GM12878 (cell line): ENCODE measurements around the gene VIL1. TPM values are rescaled to one million over a fixed set of nuclear protein-coding genes. Genes with fewer than 3 reads are reported as not detected.

Experiments
- BACH1 ChIP-seq: fragments of 450-650 bp; IDR thresholded peaks from 2 replicates; pipeline ENCODE4 v1.6.1; 2017; ENCODE audit warnings: mild to moderate bottlenecking, borderline replicate concordance
- BCL11A ChIP-seq: IDR thresholded peaks from 2 replicates; pipeline ENCODE4 v1.6.1; 2011; ENCODE audit warnings: low read depth, low read length
- BRCA1 ChIP-seq: IDR thresholded peaks from 2 replicates; pipeline ENCODE4 v1.6.1; 2011; ENCODE audit warnings: low read depth, low read length, improper control_type of control experiment
- CBX3 ChIP-seq: fragments of 200-600 bp; sonication (generic); IDR thresholded peaks from 2 replicates; pipeline ENCODE4 v1.6.1; 2016; ENCODE audit warnings: low read depth, borderline replicate concordance
- DPF2 ChIP-seq: fragments of 450-650 bp; IDR thresholded peaks from 2 replicates; pipeline ENCODE4 v1.6.1; 2017; ENCODE audit warnings: mild to moderate bottlenecking
- IKZF1 ChIP-seq: fragments of 450-650 bp; conservative IDR thresholded peaks from 2 replicates; pipeline ENCODE4 v1.6.1; 2017; ENCODE audit warnings: antibody characterized with exemption, mild to moderate bottlenecking
- JUNB ChIP-seq: IDR thresholded peaks from 2 replicates; pipeline ENCODE4 v1.6.1; 2016; ENCODE audit warnings: antibody characterized with exemption, mild to moderate bottlenecking
- MAX ChIP-seq: IDR thresholded peaks from 2 replicates; pipeline ENCODE4 v1.6.1; 2012; ENCODE audit warnings: low read depth, low read length, improper control_type of control experiment
- MEF2B ChIP-seq: fragments of 450-650 bp; IDR thresholded peaks from 2 replicates; pipeline ENCODE4 v1.6.1; 2018; ENCODE audit warnings: mild to moderate bottlenecking, moderate library complexity; ENCODE audit not compliant: partially characterized antibody, poor library complexity, severe bottlenecking
- NFYA ChIP-seq: IDR thresholded peaks from 2 replicates; pipeline ENCODE4 v1.6.1; 2011; ENCODE audit warnings: low read depth, mild to moderate bottlenecking, low read length, improper control_type of control experiment, borderline replicate concordance
- NR2C1 ChIP-seq: fragments of 450-650 bp; IDR thresholded peaks from 2 replicates; pipeline ENCODE4 v1.6.1; 2017; ENCODE audit warnings: antibody characterized with exemption, mild to moderate bottlenecking, moderate library complexity
- NR2C2 ChIP-seq: IDR thresholded peaks from 2 replicates; pipeline ENCODE4 v1.6.1; 2011; ENCODE audit warnings: borderline replicate concordance, low read depth; ENCODE audit not compliant: control insufficient read depth, insufficient read length
- NRF1 ChIP-seq: conservative IDR thresholded peaks from 2 replicates; pipeline ENCODE4 v1.6.1; 2011; ENCODE audit warnings: mild to moderate bottlenecking, low read depth, low read length, improper control_type of control experiment
- PAX5 ChIP-seq: IDR thresholded peaks from 2 replicates; pipeline ENCODE4 v1.6.1; 2011; ENCODE audit warnings: low read depth, low read length, borderline replicate concordance
- PAX8 ChIP-seq: fragments of 450-650 bp; IDR thresholded peaks from 2 replicates; pipeline ENCODE4 v1.6.1; 2017; ENCODE audit warnings: mild to moderate bottlenecking, moderate library complexity
- SIN3A ChIP-seq: IDR thresholded peaks from 2 replicates; pipeline ENCODE4 v1.6.1; 2012; ENCODE audit warnings: low read depth, low read length, improper control_type of control experiment
- SMAD5 ChIP-seq: IDR thresholded peaks from 2 replicates; pipeline ENCODE4 v1.6.1; 2016; ENCODE audit warnings: antibody characterized with exemption, low read depth
- STAT1 ChIP-seq: fragments of 450-650 bp; conservative IDR thresholded peaks from 2 replicates; pipeline ENCODE4 v1.6.1; 2014; ENCODE audit warnings: antibody characterized with exemption, mild to moderate bottlenecking
- STAT3 ChIP-seq: IDR thresholded peaks from 2 replicates; pipeline ENCODE4 v1.6.1; 2011; ENCODE audit warnings: low read depth, low read length, improper control_type of control experiment
- ZNF207 ChIP-seq: fragments of 450-650 bp; IDR thresholded peaks from 2 replicates; pipeline ENCODE4 v1.6.1; 2014; ENCODE audit warnings: antibody characterized with exemption, mild to moderate bottlenecking, borderline replicate concordance
- ZNF217 ChIP-seq: fragments of 450-650 bp; IDR thresholded peaks from 2 replicates; pipeline ENCODE4 v1.6.1; 2017; ENCODE audit warnings: antibody characterized with exemption, mild to moderate bottlenecking
- ZNF24 ChIP-seq: fragments of 450-650 bp; IDR thresholded peaks from 2 replicates; pipeline ENCODE4 v1.6.1; 2017; ENCODE audit warnings: antibody characterized with exemption, mild to moderate bottlenecking
- polyA plus RNA-seq, 11 experiments: library from polyadenylated mRNA; depleted of rRNA in 4 of 11; unstranded in 6 of 11; stranded (reverse) in 5 of 11; fragments of >200 nt; fragmentation: Nextera tagmentation in 4 of 11; fragmentation: Illumina TruSeq in 1 of 11; extraction: Ambion mirVana in 4 of 11; extraction: Trizol in 1 of 11; gene quantifications; 1 replicate in 1 of 11; 2 replicates in 10 of 11; pipeline versions ENCODE4 v1.2.1 to v1.2.3, GENCODE V29; 2011 to 2016; ENCODE audit warnings: inconsistent platforms in 2 of 11, missing spikeins in 2 of 11, low read depth in 1 of 11
- total RNA-seq, 4 experiments: library from RNA; depleted of rRNA in 3 of 4; stranded (reverse); fragments of >200 nt in 3 of 4; fragmentation: Illumina TruSeq in 1 of 4; extraction: Trizol in 1 of 4; gene quantifications; 2 replicates each; pipeline versions ENCODE4 v1.2.1 to v1.2.3, GENCODE V29; 2013 to 2021
- TF ChIP-seq, protein P1 (sequence below): fragments of 450-650 bp; IDR thresholded peaks from 2 replicates; pipeline ENCODE4 v1.6.1; 2017; ENCODE audit warnings: antibody characterized with exemption, mild to moderate bottlenecking, moderate library complexity
- TF ChIP-seq, protein P2 (sequence below): fragments of 450-650 bp; formaldehyde crosslinking; IDR thresholded peaks from 2 replicates; pipeline ENCODE4 v1.4.0; 2022; ENCODE audit warnings: mild to moderate bottlenecking, moderate library complexity
- TF ChIP-seq, protein P3 (sequence below): IDR thresholded peaks from 2 replicates; pipeline ENCODE4 v1.6.1; 2011; ENCODE audit warnings: low read depth, low read length, improper control_type of control experiment, borderline replicate concordance

VIL1 gene
- total and polyA plus RNA-seq, 10 of the 15 experiments (the other 5 are each of a cell fraction or from before 2014, with no cell fraction given): 0.03 to 1.9 (median 0.33) TPM

DNA sequence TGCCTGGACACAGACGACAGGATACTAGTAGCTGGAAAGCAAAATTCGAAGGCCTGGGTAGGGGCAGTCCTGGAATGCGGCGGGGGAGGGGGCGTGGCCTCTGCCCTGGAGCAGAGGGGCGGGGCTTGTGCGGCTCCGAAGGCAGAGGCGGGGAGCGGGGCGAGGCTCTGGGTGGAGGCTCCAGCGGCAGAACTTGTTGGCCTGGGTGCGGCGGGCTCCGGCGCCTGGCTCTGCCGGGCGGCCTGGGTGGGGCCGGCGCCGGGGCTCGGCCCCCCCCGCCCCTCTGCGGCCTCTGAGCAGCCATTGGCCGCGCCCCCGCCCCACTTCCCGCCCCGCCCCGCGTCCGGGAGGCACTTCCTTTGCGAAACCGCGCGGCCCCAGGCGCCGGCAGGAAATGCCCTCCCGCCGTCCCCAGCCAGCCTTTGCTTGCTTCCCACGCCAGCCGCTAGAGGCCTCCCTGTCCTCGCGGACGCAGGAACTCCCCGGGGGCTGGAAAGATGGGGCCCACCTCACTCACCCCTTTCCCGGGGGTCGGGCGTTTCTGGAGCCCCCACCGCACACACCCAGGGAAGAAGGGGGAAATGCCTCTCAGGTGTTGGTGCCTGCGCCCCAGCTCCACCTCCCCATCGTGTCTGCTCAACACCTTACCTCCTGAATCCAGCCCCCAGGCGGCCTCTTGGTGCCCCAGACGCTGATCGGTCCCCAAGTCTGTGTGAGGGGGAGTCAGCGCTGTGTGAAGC is 12.5 kb upstream of the VIL1 start (continued):
- TF ChIP-seq, protein P1, sequence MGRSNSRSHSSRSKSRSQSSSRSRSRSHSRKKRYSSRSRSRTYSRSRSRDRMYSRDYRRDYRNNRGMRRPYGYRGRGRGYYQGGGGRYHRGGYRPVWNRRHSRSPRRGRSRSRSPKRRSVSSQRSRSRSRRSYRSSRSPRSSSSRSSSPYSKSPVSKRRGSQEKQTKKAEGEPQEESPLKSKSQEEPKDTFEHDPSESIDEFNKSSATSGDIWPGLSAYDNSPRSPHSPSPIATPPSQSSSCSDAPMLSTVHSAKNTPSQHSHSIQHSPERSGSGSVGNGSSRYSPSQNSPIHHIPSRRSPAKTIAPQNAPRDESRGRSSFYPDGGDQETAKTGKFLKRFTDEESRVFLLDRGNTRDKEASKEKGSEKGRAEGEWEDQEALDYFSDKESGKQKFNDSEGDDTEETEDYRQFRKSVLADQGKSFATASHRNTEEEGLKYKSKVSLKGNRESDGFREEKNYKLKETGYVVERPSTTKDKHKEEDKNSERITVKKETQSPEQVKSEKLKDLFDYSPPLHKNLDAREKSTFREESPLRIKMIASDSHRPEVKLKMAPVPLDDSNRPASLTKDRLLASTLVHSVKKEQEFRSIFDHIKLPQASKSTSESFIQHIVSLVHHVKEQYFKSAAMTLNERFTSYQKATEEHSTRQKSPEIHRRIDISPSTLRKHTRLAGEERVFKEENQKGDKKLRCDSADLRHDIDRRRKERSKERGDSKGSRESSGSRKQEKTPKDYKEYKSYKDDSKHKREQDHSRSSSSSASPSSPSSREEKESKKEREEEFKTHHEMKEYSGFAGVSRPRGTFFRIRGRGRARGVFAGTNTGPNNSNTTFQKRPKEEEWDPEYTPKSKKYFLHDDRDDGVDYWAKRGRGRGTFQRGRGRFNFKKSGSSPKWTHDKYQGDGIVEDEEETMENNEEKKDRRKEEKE: no peak
- TF ChIP-seq SIN3A (no peak), ZNF24 (no peak), STAT1 (no peak; the same call in 1 of the 2 replicates), NFYA (no peak), MEF2B (peak; percentile 95), SMAD5 (no peak; the same call in 1 of the 2 replicates), BRCA1 (no peak), DPF2 (no peak), JUNB (no peak), ZNF217 (no peak), ZNF207 (peak; percentile 60; the same call in 1 of the 2 replicates), MAX (peak; percentile 46; the same call in 1 of the 2 replicates), NRF1 (no peak), NR2C1 (no peak), BACH1 (no peak; the same call in 1 of the 2 replicates), PAX8 (no peak), CBX3 (no peak), PAX5 (peak; percentile 40; the same call in 1 of the 2 replicates), IKZF1 (peak; percentile 95), BCL11A (no peak), STAT3 (no peak), NR2C2 (no peak)
- TF ChIP-seq, protein P2, sequence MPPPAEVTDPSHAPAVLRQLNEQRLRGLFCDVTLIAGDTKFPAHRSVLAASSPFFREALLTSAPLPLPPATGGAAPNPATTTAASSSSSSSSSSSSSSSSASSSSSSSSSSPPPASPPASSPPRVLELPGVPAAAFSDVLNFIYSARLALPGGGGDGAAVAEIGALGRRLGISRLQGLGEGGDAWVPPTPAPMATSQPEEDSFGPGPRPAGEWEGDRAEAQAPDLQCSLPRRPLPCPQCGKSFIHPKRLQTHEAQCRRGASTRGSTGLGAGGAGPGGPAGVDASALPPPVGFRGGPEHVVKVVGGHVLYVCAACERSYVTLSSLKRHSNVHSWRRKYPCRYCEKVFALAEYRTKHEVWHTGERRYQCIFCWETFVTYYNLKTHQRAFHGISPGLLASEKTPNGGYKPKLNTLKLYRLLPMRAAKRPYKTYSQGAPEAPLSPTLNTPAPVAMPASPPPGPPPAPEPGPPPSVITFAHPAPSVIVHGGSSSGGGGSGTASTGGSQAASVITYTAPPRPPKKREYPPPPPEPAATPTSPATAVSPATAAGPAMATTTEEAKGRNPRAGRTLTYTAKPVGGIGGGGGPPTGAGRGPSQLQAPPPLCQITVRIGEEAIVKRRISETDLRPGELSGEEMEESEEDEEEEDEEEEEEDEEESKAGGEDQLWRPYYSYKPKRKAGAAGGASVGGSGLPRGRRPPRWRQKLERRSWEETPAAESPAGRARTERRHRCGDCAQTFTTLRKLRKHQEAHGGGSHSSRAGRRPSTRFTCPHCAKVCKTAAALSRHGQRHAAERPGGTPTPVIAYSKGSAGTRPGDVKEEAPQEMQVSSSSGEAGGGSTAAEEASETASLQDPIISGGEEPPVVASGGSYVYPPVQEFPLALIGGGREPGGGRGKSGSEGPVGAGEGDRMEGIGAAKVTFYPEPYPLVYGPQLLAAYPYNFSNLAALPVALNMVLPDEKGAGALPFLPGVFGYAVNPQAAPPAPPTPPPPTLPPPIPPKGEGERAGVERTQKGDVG (CRISPR knock-in tag): no peak
- TF ChIP-seq, protein P3, sequence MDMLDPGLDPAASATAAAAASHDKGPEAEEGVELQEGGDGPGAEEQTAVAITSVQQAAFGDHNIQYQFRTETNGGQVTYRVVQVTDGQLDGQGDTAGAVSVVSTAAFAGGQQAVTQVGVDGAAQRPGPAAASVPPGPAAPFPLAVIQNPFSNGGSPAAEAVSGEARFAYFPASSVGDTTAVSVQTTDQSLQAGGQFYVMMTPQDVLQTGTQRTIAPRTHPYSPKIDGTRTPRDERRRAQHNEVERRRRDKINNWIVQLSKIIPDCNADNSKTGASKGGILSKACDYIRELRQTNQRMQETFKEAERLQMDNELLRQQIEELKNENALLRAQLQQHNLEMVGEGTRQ: no peak
